Measurements from ENCODE around the gene FDXACB1. TPM values are rescaled to one million over a fixed set of nuclear protein-coding genes. Genes with fewer than 3 reads are reported as not detected.
A peak's percentile ranks its signal among the peaks of the same experiment; 100 is the strongest.

Gene FDXACB1
- total RNA-seq, 1 donor from 2014 or later = 4.8 TPM

- no peaks in the 10 kb centered on the region for H3K36me3 Mint-ChIP-seq (ENCODE audit: low read depth)
- H3K4me3 Mint-ChIP-seq = no peak within 1 kb of the TSS
- H3K9me3 Mint-ChIP-seq = no peaks in the 10 kb centered on the region
- no peak for DNase-seq (ENCODE audit: low read depth, low spot score)
- H3K4me1 Mint-ChIP-seq = peaks cover 17% of the 10 kb centered on the region
- peaks cover 10% of the 10 kb centered on the region for H3K27me3 Mint-ChIP-seq (ENCODE audit: low read depth)
- TF ChIP-seq CTCF (conservative IDR thresholded peaks at IDR 0.05) = no peak
- H3K27ac Mint-ChIP-seq (ENCODE audit: unreplicated experiment) = peak within 1 kb of the TSS; percentile 35
These were observed 33.6 kb upstream of the FDXACB1 start, which contains the start of gene HSPB2 for GRCh38 chr11:111912535-111912934. HSPB2 (plus strand) TSS chr11:111912734; CDS start chr11:111912830, 96 bp downstream.

- no peaks in the 10 kb centered on the region for H3K36me3 Mint-ChIP-seq (ENCODE audit: low read depth)
- no peak for DNase-seq (ENCODE audit: low read depth, low spot score)
- H3K27ac Mint-ChIP-seq (ENCODE audit: unreplicated experiment) = no peak within 1 kb of the TSS
- H3K4me1 Mint-ChIP-seq = peaks cover 17% of the 10 kb centered on the region
- TF ChIP-seq CTCF (conservative IDR thresholded peaks at IDR 0.05) = no peak
- H3K4me3 Mint-ChIP-seq = no peak within 1 kb of the TSS
- no peaks in the 10 kb centered on the region for H3K9me3 Mint-ChIP-seq
- peaks cover 10% of the 10 kb centered on the region for H3K27me3 Mint-ChIP-seq (ENCODE audit: low read depth)
These were observed 32.8 kb upstream of the FDXACB1 start, which contains the start of gene CRYAB for GRCh38 chr11:111911563-111912401. CRYAB (minus strand) TSS chr11:111911770; CDS start chr11:111911724, 46 bp downstream.

- no peak for TF ChIP-seq CTCF (conservative IDR thresholded peaks at IDR 0.05)
- Mint-ChIP-seq H3K27me3 (ENCODE audit: low read depth) (peaks cover 4% of the 10 kb centered on the region), H3K4me3 (no peak overlapping the region), H3K27ac (ENCODE audit: unreplicated experiment) (no peak overlapping the region), H3K9me3 (no peaks in the 10 kb centered on the region), H3K36me3 (ENCODE audit: low read depth) (no peaks in the 10 kb centered on the region), H3K4me1 (peaks cover 17% of the 10 kb centered on the region)
- DNase-seq (ENCODE audit: low read depth, low spot score) = no peak
These were observed 32.0 kb upstream of the FDXACB1 start for GRCh38 chr11:111910676-111911562.

GRCh38 chr11:111909378-111909777, 30.4 kb upstream of the FDXACB1 start:
- Mint-ChIP-seq H3K27ac (ENCODE audit: unreplicated experiment) (peak overlapping the region; percentile 12), H3K27me3 (ENCODE audit: low read depth) (peaks cover 4% of the 10 kb centered on the region), H3K36me3 (ENCODE audit: low read depth) (no peaks in the 10 kb centered on the region), H3K4me3 (no peak overlapping the region), H3K9me3 (no peaks in the 10 kb centered on the region), H3K4me1 (peaks cover 17% of the 10 kb centered on the region)
- no peak for TF ChIP-seq CTCF (conservative IDR thresholded peaks at IDR 0.05)
- DNase-seq (ENCODE audit: low read depth, low spot score) = no peak

- Mint-ChIP-seq H3K27ac (ENCODE audit: unreplicated experiment) (no peak overlapping the region), H3K36me3 (ENCODE audit: low read depth) (no peaks in the 10 kb centered on the region), H3K4me1 (peaks cover 11% of the 10 kb centered on the region), H3K27me3 (ENCODE audit: low read depth) (peaks cover 4% of the 10 kb centered on the region), H3K9me3 (no peaks in the 10 kb centered on the region), H3K4me3 (no peak overlapping the region)
- TF ChIP-seq CTCF (conservative IDR thresholded peaks at IDR 0.05) = no peak
- no peak for DNase-seq (ENCODE audit: low read depth, low spot score)
These were observed 29.8 kb upstream of the FDXACB1 start for GRCh38 chr11:111908639-111909305.
